Muscle of arm (tissue), 12 donors: Measurements from ENCODE around the gene SMAD1. TPM values are rescaled to one million over a fixed set of nuclear protein-coding genes. Genes with fewer than 3 reads are reported as not detected.

ENCODE experiments used
- polyA plus RNA-seq, 12 donors: library from polyadenylated mRNA; unstranded; fragments of 120-200 nt; gene quantifications; one replicate each; pipeline ENCODE4 v1.2.1, GENCODE V29; 2013; ENCODE audit not compliant: insufficient read length in 12 of 12

SMAD1 gene
- polyA plus RNA-seq, 12 donors, result 58.7 to 123 (median 72.4) TPM; not detected in 1

Other genes starting within 250 kb of the SMAD1 start
- 10 to 100 TPM in 2 of 12 donors, 1 to 10 TPM in 9, not detected in 1; 5.6 to 11.5 (median 7.6) TPM for gene MMAA, start 137.5 kb downstream of the SMAD1 start, polyA plus RNA-seq
- not detected for gene C4orf51, start 198.3 kb downstream of the SMAD1 start, polyA plus RNA-seq